ENCODE data around the gene ELFN2.

DNA sequence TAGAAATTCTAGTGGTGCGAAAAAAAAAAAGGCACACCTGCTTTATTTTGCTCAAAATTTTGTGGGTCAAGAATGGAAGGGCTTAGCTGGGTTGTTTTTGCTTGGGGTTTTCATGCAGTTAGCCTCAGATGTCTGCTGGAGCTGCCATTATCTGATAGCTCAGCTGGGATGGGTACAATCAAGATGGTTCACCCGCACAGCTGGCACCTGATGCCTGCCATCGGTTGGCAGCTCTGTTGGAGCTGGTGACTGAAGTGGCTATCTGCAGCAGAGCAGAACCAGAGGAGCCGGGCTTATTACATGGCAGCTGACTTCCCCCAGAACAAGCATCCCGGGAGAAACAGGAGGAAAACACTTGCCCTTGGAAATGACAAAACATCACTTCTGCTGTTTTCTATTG lies 12.1 kb upstream of the ELFN2 start:
- TF ChIP-seq, protein P1, sequence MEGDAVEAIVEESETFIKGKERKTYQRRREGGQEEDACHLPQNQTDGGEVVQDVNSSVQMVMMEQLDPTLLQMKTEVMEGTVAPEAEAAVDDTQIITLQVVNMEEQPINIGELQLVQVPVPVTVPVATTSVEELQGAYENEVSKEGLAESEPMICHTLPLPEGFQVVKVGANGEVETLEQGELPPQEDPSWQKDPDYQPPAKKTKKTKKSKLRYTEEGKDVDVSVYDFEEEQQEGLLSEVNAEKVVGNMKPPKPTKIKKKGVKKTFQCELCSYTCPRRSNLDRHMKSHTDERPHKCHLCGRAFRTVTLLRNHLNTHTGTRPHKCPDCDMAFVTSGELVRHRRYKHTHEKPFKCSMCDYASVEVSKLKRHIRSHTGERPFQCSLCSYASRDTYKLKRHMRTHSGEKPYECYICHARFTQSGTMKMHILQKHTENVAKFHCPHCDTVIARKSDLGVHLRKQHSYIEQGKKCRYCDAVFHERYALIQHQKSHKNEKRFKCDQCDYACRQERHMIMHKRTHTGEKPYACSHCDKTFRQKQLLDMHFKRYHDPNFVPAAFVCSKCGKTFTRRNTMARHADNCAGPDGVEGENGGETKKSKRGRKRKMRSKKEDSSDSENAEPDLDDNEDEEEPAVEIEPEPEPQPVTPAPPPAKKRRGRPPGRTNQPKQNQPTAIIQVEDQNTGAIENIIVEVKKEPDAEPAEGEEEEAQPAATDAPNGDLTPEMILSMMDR (IDR thresholded peaks at IDR 0.05; ENCODE audit: poor library complexity, severe bottlenecking), result no peak
- no peak for TF ChIP-seq RAD21 (conservative IDR thresholded peaks at IDR 0.05)
- TF ChIP-seq POLR2AphosphoS5 (IDR thresholded peaks at IDR 0.05), result no peak
- TF ChIP-seq EP300 (conservative IDR thresholded peaks at IDR 0.05; ENCODE audit: poor library complexity, severe bottlenecking), result no peak
- no peak for TF ChIP-seq TAF1 (IDR thresholded peaks at IDR 0.05; ENCODE audit: low read depth)

Measured in neural cell (in vitro differentiated cells).